H1 (cell line): Measurements from ENCODE around the gene ARHGEF16. TPM values are rescaled to one million over a fixed set of nuclear protein-coding genes. Genes with fewer than 3 reads are reported as not detected.

Experiments used
- CTCF ChIA-PET: fragments of 300-600 bp; sonication (Branson Sonifier 250); formaldehyde crosslinking; loops from one replicate; lab custom pipeline; 2021; ENCODE audit not compliant: partially characterized antibody; lab: Charles Lee
- POLR2A ChIA-PET: fragments of 300-600 bp; sonication (Branson Sonifier 250); formaldehyde crosslinking; loops from one replicate; lab custom pipeline; 2021; ENCODE audit warnings: inconsistent platforms; ENCODE audit not compliant: partially characterized antibody; lab: Charles Lee
- DNase-seq, 2 experiments: peaks; one replicate each; pipeline versions ENCODE4 v3.0.0 to v3.0.0-alpha.2; 2010 to 2022; ENCODE audit warnings: low spot score in 2 of 2, low read depth in 1 of 2, mixed read lengths in 1 of 2
- FAIRE-seq: peaks from 2 replicates; lab custom pipeline; 2011; peaks lifted over from hg19 to GRCh38; lab: Jason Lieb, UNC
- H2AFZ ChIP-seq: 2 replicates; pipeline ENCODE4 v1.8.1; 2012; ENCODE audit warnings: low read length, inconsistent platforms
- H2AK5ac ChIP-seq: 2 replicates; pipeline ENCODE4 v1.6.1; 2013; ENCODE audit warnings: low read depth, low read length
- H2BK120ac ChIP-seq: replicated peaks from 2 replicates; pipeline ENCODE3; 2013; ENCODE audit warnings: low read depth, low read length, inconsistent platforms
- H2BK12ac ChIP-seq: 2 replicates; pipeline ENCODE4 v1.6.1; 2013; ENCODE audit warnings: low read depth, low read length
- H2BK15ac ChIP-seq: 2 replicates; pipeline ENCODE4 v1.6.1; 2013; ENCODE audit warnings: low read length
- H2BK20ac ChIP-seq: 2 replicates; pipeline ENCODE4 v1.6.1; 2013; ENCODE audit warnings: low read length
- H2BK5ac ChIP-seq: 2 replicates; pipeline ENCODE4 v1.6.1; 2013; ENCODE audit warnings: low read depth, low read length
- H3K14ac ChIP-seq: 2 replicates; pipeline ENCODE4 v1.6.1; 2013; ENCODE audit warnings: inconsistent platforms; ENCODE audit not compliant: insufficient read length
- H3K18ac ChIP-seq: 2 replicates; pipeline ENCODE4 v1.6.1; 2013; ENCODE audit warnings: low read length; ENCODE audit errors: extremely low read depth
- H3K23ac ChIP-seq: 2 replicates; pipeline ENCODE4 v1.6.1; 2013; ENCODE audit warnings: inconsistent platforms; ENCODE audit not compliant: insufficient read length
- H3K23me2 ChIP-seq: 2 replicates; pipeline ENCODE4 v1.6.1; 2013; ENCODE audit warnings: low read depth, low read length
- H3K27ac ChIP-seq: 2 replicates; pipeline ENCODE4 v1.6.1; 2011; ENCODE audit warnings: low read depth, low read length, inconsistent platforms
- H3K27me3 ChIP-seq, 4 experiments: replicated peaks in 1 of 4; 1 replicate in 1 of 4; 2 replicates in 3 of 4; pipeline versions ENCODE4 v1.6.1 to v1.8.1; 2011 to 2013; ENCODE audit warnings: low read length in 3 of 4, mild to moderate bottlenecking in 3 of 4, inconsistent platforms in 2 of 4, mixed read lengths in 2 of 4, moderate library complexity in 1 of 4; ENCODE audit not compliant: control insufficient read depth in 3 of 4, insufficient read depth in 3 of 4; ENCODE audit errors: extremely low read depth in 1 of 4
- H3K36me3 ChIP-seq, 4 experiments: 2 replicates each; pipeline versions ENCODE4 v1.6.1 to v1.8.1; 2011 to 2013; ENCODE audit warnings: mild to moderate bottlenecking in 4 of 4, low read length in 3 of 4, moderate library complexity in 2 of 4, control low read depth in 1 of 4, inconsistent platforms in 1 of 4; ENCODE audit not compliant: insufficient read depth in 4 of 4, control insufficient read depth in 2 of 4
- H3K4ac ChIP-seq: replicated peaks from 2 replicates; pipeline ENCODE3; 2013; ENCODE audit warnings: low read length, low read depth, mixed read lengths, inconsistent platforms; ENCODE audit not compliant: insufficient read length
- H3K4me1 ChIP-seq, 4 experiments: replicated peaks in 1 of 4; 1 replicate in 1 of 4; 2 replicates in 3 of 4; pipeline versions ENCODE4 v1.6.1 to v1.8.1; 2011 to 2013; ENCODE audit warnings: low read length in 3 of 4, inconsistent platforms in 2 of 4, mixed read lengths in 1 of 4; ENCODE audit not compliant: insufficient read depth in 4 of 4, control insufficient read depth in 3 of 4
- H3K4me2 ChIP-seq, 2 experiments: 2 replicates each; pipeline versions ENCODE4 v1.6.1 to v1.8.1; 2011 to 2013; ENCODE audit warnings: low read depth in 2 of 2, low read length in 2 of 2, control low read depth in 1 of 2, inconsistent platforms in 1 of 2, mild to moderate bottlenecking in 1 of 2; ENCODE audit not compliant: insufficient read depth in 1 of 2
- H3K4me3 ChIP-seq, 4 experiments: fragments of 200-600, 300-600 bp in 1 of 4; sonication (generic), shearing (Covaris generic), sonication (Bioruptor Twin) in 1 of 4; 2 replicates each; pipeline versions ENCODE4 v1.5.1 to v1.8.1; 2011 to 2016; ENCODE audit warnings: low read length in 4 of 4, low read depth in 3 of 4, control low read depth in 2 of 4, inconsistent platforms in 2 of 4, mild to moderate bottlenecking in 2 of 4, mixed read lengths in 1 of 4, moderate library complexity in 1 of 4; ENCODE audit not compliant: insufficient read depth in 2 of 4; ENCODE audit errors: extremely low read depth in 1 of 4
- H3K56ac ChIP-seq: replicated peaks from 2 replicates; pipeline ENCODE3; 2013; ENCODE audit warnings: low read depth, mild to moderate bottlenecking, mixed read lengths, low read length, inconsistent platforms; ENCODE audit not compliant: insufficient read length
- H3K79me1 ChIP-seq: 2 replicates; pipeline ENCODE4 v1.6.1; 2013; ENCODE audit warnings: low read depth, low read length, control low read depth
- H3K79me2 ChIP-seq, 2 experiments: 2 replicates each; pipeline versions ENCODE4 v1.6.1 to v1.8.1; 2012 to 2013; ENCODE audit warnings: low read length in 2 of 2, mild to moderate bottlenecking in 2 of 2, inconsistent platforms in 1 of 2; ENCODE audit not compliant: insufficient read depth in 2 of 2, control insufficient read depth in 1 of 2
- H3K9ac ChIP-seq, 4 experiments: replicated peaks in 1 of 4; 1 replicate in 1 of 4; 2 replicates in 3 of 4; pipeline versions ENCODE4 v1.6.1 to v1.8.1; 2011 to 2013; ENCODE audit warnings: low read depth in 3 of 4, low read length in 3 of 4, control low read depth in 2 of 4, mild to moderate bottlenecking in 2 of 4, moderate library complexity in 2 of 4, inconsistent platforms in 1 of 4; ENCODE audit errors: extremely low read depth in 1 of 4
- H3K9me3 ChIP-seq, 2 experiments: 2 replicates each; pipeline versions ENCODE4 v1.6.1 to v1.8.1; 2012 to 2013; ENCODE audit warnings: mild to moderate bottlenecking in 2 of 2, moderate library complexity in 2 of 2, control low read depth in 1 of 2, inconsistent platforms in 1 of 2, low read depth in 1 of 2, low read length in 1 of 2, mixed read lengths in 1 of 2; ENCODE audit not compliant: insufficient read depth in 2 of 2
- H4K20me1 ChIP-seq, 2 experiments: replicated peaks in 1 of 2; 2 replicates each; pipeline versions ENCODE3 to v1.8.1; 2011 to 2013; ENCODE audit warnings: inconsistent platforms in 2 of 2, low read length in 2 of 2, mild to moderate bottlenecking in 1 of 2; ENCODE audit not compliant: insufficient read depth in 2 of 2, control insufficient read depth in 1 of 2
- H4K5ac ChIP-seq: 2 replicates; pipeline ENCODE4 v1.6.1; 2013; ENCODE audit warnings: low read length, low read depth, mixed read lengths, inconsistent platforms; ENCODE audit not compliant: insufficient read length
- H4K8ac ChIP-seq: 2 replicates; pipeline ENCODE4 v1.8.0; 2013; ENCODE audit warnings: mild to moderate bottlenecking, moderate library complexity, low read length, inconsistent platforms; ENCODE audit not compliant: insufficient read depth; ENCODE audit errors: extremely low read depth
- H4K91ac ChIP-seq: replicated peaks from 2 replicates; pipeline ENCODE3; 2013; ENCODE audit warnings: low read length, mixed read lengths, inconsistent platforms; ENCODE audit not compliant: insufficient read length
- CREB1 ChIP-seq: IDR thresholded peaks from 2 replicates; pipeline ENCODE4 v1.6.1; 2012; ENCODE audit warnings: inconsistent platforms
- CTCF ChIP-seq, 3 experiments: IDR thresholded peaks; 1 replicate in 2 of 3; 2 replicates in 1 of 3; pipeline versions ENCODE4 v1.5.1 to v1.6.1; 2011; ENCODE audit warnings: low read length in 3 of 3, mild to moderate bottlenecking in 3 of 3, inconsistent platforms in 2 of 3, low read depth in 1 of 3, moderate library complexity in 1 of 3; ENCODE audit not compliant: insufficient read depth in 1 of 3; ENCODE audit errors: control extremely low read depth in 1 of 3
- GTF2F1 ChIP-seq: IDR thresholded peaks from 2 replicates; pipeline ENCODE4 v1.6.1; 2012; ENCODE audit warnings: low read depth, low read length, improper control_type of control experiment, borderline replicate concordance
- POLR2AphosphoS5 ChIP-seq: IDR thresholded peaks from 2 replicates; pipeline ENCODE4 v1.6.1; 2011; ENCODE audit warnings: low read depth, low read length
- RAD21 ChIP-seq, 2 experiments: IDR thresholded peaks in 1 of 2; conservative IDR thresholded peaks in 1 of 2; 2 replicates each; pipeline ENCODE4 v1.6.1; 2011; ENCODE audit warnings: low read depth in 2 of 2, low read length in 2 of 2, improper control_type of control experiment in 1 of 2, inconsistent platforms in 1 of 2, mild to moderate bottlenecking in 1 of 2, moderate library complexity in 1 of 2
- SAP30 ChIP-seq: fragments of 300-600 bp; sonication (generic); IDR thresholded peaks from 2 replicates; pipeline ENCODE4 v1.7.1; 2012; ENCODE audit warnings: low read length, moderate library complexity, mild to moderate bottlenecking, inconsistent platforms; ENCODE audit not compliant: insufficient read depth, insufficient replicate concordance
- TEAD4 ChIP-seq: IDR thresholded peaks from 2 replicates; pipeline ENCODE4 v1.6.1; 2012; ENCODE audit warnings: low read depth, low read length, inconsistent platforms, mixed read lengths
- WGBS, 2 experiments: shearing (Covaris generic) in 1 of 2; methylation state at CpG; one replicate each; pipeline versions ENCODE4 v1.1.6 to v1.1.7; 2013 to 2015; ENCODE audit warnings: low lambda C conversion rate in 2 of 2, mixed read lengths in 2 of 2, inconsistent platforms in 1 of 2, low coverage in 1 of 2, missing lambda C conversion rate in 1 of 2; ENCODE audit not compliant: insufficient replicate concordance in 2 of 2, insufficient coverage in 1 of 2, insufficient read length in 1 of 2; ENCODE audit errors: extremely low coverage in 1 of 2, missing lambda C conversion rate in 1 of 2; 5-methylcytosine and 5-hydroxymethylcytosine counted together
- polyA plus RNA-seq, 7 experiments: library from polyadenylated mRNA; depleted of rRNA in 3 of 7; stranded (reverse) in 5 of 7; unstranded in 2 of 7; fragments of >200 nt in 5 of 7; fragments of 200-250 nt in 2 of 7; gene quantifications; 1 replicate in 5 of 7; 2 replicates in 1 of 7; 4 replicates in 1 of 7; pipeline versions ENCODE4 v1.2.1 to v1.2.3, GENCODE V29; 2011 to 2013; ENCODE audit warnings: missing spikeins in 2 of 7, mixed read lengths in 2 of 7
- total RNA-seq: library from RNA; stranded (reverse); fragmentation: NEBNext Ultra II Directional; extraction: Animal tissue kit (Norgen Biotek cat#: 25700); gene quantifications from 2 replicates; pipeline ENCODE4 v1.2.1, GENCODE V29; 2021
- TF ChIP-seq, protein P1 (sequence below): IDR thresholded peaks from 2 replicates; pipeline ENCODE4 v1.6.1; 2012; ENCODE audit warnings: inconsistent platforms

Gene ARHGEF16
- total and polyA plus RNA-seq, 2 of the 8 experiments (the other 6 are each of a cell fraction or from before 2014, with no cell fraction given), result 18.3 to 20.7 TPM

- no peak overlapping the region; the same call in 1 of the 2 replicates for H4K8ac ChIP-seq
- no peak overlapping the region for H2BK20ac ChIP-seq
- no peaks in the 10 kb centered on the region for H3K27me3 ChIP-seq
- no peak overlapping the region for H3K23ac ChIP-seq
- no peak overlapping the region for H3K56ac ChIP-seq
- no peaks in the 10 kb centered on the region; a peak in 1 of 8 replicates for H3K36me3 ChIP-seq
- 67% methylated on average over 31 of the region's 31 CpGs; no CpG with 5 or more reads in 1 of the 2 experiments for WGBS, 2 experiments
- H3K4me2 ChIP-seq, result no peak overlapping the region
- H4K20me1 ChIP-seq, result no peaks in the 10 kb centered on the region
- no peak overlapping the region for H3K4ac ChIP-seq
- H3K79me2 ChIP-seq, result no peaks in the 10 kb centered on the region
- no peak overlapping the region for H3K9ac ChIP-seq
- H2AFZ ChIP-seq, result no peak overlapping the region
- H2BK5ac ChIP-seq, result peak overlapping the region; percentile 44; the same call in 1 of the 2 replicates
- peak overlapping the region; percentile 34 for H4K5ac ChIP-seq
- H2AK5ac ChIP-seq, result peak overlapping the region; percentile 42; the same call in 1 of the 2 replicates
- ChIA-PET CTCF (interaction anchor here (0.9 to 5.3 kb wide), 8 partner anchors 12 to 136 kb away, joined by 3 to 59 read pairs (median 10); no protein-coding TSS in a partner anchor), POLR2A (interaction anchor here (2.6 to 3.0 kb wide), 2 partner anchors 30 to 31 kb away, joined by 13 to 18 read pairs; partner anchors contain the start of gene ARHGEF16)
- H3K14ac ChIP-seq, result no peak overlapping the region
- H4K91ac ChIP-seq, result peak overlapping the region; percentile 25
- H3K27ac ChIP-seq, result no peak overlapping the region
- H2BK12ac ChIP-seq, result 0 out of 2 replicates have a peak overlapping the region, but pooled peaks have one; percentile 75
- H3K4me1 ChIP-seq, result no peaks in the 10 kb centered on the region
- 0 out of 2 replicates have a peak overlapping the region, but pooled peaks have one; percentile 72 for H2BK15ac ChIP-seq
- no peaks in the 10 kb centered on the region for H3K79me1 ChIP-seq
- H2BK120ac ChIP-seq, result no peak overlapping the region
- DNase-seq (peak; percentile 44 to 97), FAIRE-seq (peak; percentile 32)
- H3K9me3 ChIP-seq, result peaks cover 8 to 13% of the 10 kb centered on the region in 2 experiments; a peak in 2 of 4 replicates
- no peak overlapping the region for H3K4me3 ChIP-seq
- H3K23me2 ChIP-seq, result no peaks in the 10 kb centered on the region
- H3K18ac ChIP-seq, result no peak overlapping the region; the same call in 1 of the 2 replicates
- TF ChIP-seq POLR2AphosphoS5 (0 out of 2 replicates have a peak, but pooled peaks have one; percentile 53), CREB1 (peak; percentile 29; the same call in 1 of the 2 replicates), SAP30 (no peak), GTF2F1 (peak; percentile 80; the same call in 1 of the 2 replicates), CTCF (IDR thresholded peaks at IDR 0.05; ENCODE audit: control extremely low read depth in 1 of 3, insufficient read depth in 1 of 3, low read depth in 1 of 3, low read length in 3 of 3) (peak in 2 of 3 experiments; percentile 81 to 95; a peak in 3 of 4 replicates), RAD21 (IDR thresholded peaks at IDR 0.05 in 1 of 2, conservative IDR thresholded peaks at IDR 0.05 in 1 of 2; ENCODE audit: low read depth in 2 of 2, low read length in 2 of 2) (peak; percentile 70 to 81), TEAD4 (peak; percentile 67)
- TF ChIP-seq, protein P1, sequence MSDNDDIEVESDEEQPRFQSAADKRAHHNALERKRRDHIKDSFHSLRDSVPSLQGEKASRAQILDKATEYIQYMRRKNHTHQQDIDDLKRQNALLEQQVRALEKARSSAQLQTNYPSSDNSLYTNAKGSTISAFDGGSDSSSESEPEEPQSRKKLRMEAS, result peak; percentile 75
These were observed 29.5 kb downstream of the ARHGEF16 start for GRCh38 chr1:3483801-3484444.
